Muscle of leg (tissue), 11 donors: Measurements from ENCODE around the gene RCAN2. TPM values are rescaled to one million over a fixed set of nuclear protein-coding genes. Genes with fewer than 3 reads are reported as not detected.

Experiments used
- DNase-seq: peaks from one replicate; pipeline ENCODE4 v3.0.0; 2013
- H3K27ac ChIP-seq: one replicate; pipeline ENCODE4 v1.5.1; 2013; ENCODE audit warnings: mild to moderate bottlenecking, low read length, control low read depth
- H3K27me3 ChIP-seq: one replicate; pipeline ENCODE4 v1.6.1; 2013; ENCODE audit warnings: low read length; ENCODE audit not compliant: control insufficient read depth, insufficient read depth
- H3K36me3 ChIP-seq: one replicate; pipeline ENCODE4 v1.6.1; 2013; ENCODE audit warnings: low read length; ENCODE audit not compliant: control insufficient read depth, insufficient read depth
- H3K4me1 ChIP-seq: one replicate; pipeline ENCODE4 v1.6.1; 2013; ENCODE audit warnings: low read length; ENCODE audit not compliant: control insufficient read depth, insufficient read depth
- H3K4me3 ChIP-seq: one replicate; pipeline ENCODE4 v1.5.1; 2013; ENCODE audit warnings: low read length, control low read depth
- H3K9me3 ChIP-seq: replicated peaks from 2 replicates; pipeline ENCODE4 v1.6.1; 2013; ENCODE audit warnings: low read depth, low read length; ENCODE audit not compliant: control insufficient read depth
- WGBS: methylation state at CpG from one replicate; pipeline ENCODE4 v1.1.5; 2013; ENCODE audit warnings: missing lambda C conversion rate; ENCODE audit not compliant: insufficient coverage; 5-methylcytosine and 5-hydroxymethylcytosine counted together
- polyA plus RNA-seq, 8 donors: library from polyadenylated mRNA; unstranded; fragments of 120-200 nt; gene quantifications; one replicate each; pipeline versions ENCODE4 v1.2.1 to v1.2.3, GENCODE V29; 2013; ENCODE audit warnings: inconsistent platforms in 1 of 8, low replicate concordance in 1 of 8; ENCODE audit not compliant: insufficient read length in 8 of 8, insufficient read depth in 1 of 8
- total RNA-seq: library from RNA; stranded (reverse); fragments of 120-200 nt; gene quantifications from one replicate; pipeline ENCODE4 v1.2.4, GENCODE V29; 2013

Gene RCAN2
- total and polyA plus RNA-seq, 9 donors: 2.2 to 8.2 (median 4.5) TPM

DNA sequence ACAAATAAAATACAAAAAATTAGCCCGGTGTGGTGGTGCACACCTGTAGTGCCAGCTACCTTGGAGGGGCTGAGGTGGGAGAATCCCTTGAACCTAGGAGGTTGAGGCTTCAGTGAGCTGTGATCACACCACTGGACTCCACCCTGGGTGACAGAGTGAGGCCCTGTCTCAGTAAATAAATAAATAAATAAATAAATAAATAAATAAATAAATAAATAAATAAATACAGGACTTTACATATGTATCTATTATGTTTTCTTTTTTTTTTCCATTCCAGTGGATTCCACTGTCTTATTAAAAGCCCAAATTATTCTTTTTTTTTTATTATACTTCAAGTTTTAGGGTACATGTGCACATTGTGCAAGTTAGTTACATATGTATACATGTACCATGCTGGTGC lies 279.3 kb downstream of the RCAN2 start:
- WGBS: no CpG with 5 or more reads among the region's 1 CpG
- Histone ChIP-seq H3K27me3 (no peaks in the 10 kb centered on the region), H3K36me3 (no peaks in the 10 kb centered on the region), H3K9me3 (no peaks in the 10 kb centered on the region), H3K27ac (no peak overlapping the region), H3K4me1 (no peaks in the 10 kb centered on the region), H3K4me3 (no peak overlapping the region)
- no peak for DNase-seq

DNA sequence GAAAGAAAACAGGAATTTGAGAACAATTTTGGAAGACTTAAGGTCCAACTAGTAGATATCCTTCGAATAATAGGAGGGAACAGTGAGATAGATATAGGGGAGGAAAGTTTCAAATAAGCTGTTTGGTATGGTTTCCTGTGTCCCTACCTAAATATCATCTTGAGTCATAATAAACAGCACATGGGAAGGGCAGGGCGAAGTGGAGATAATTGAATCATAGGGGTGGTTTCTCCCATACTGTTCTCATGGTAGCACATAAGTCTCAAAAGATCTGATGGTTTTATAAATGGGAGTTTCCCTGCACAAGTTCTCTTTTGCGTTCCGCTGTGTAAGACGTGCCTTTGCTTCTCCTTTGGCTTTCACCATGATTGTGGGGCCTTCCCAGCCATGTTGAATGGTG lies 281.0 kb downstream of the RCAN2 start:
- Histone ChIP-seq H3K4me3 (no peak overlapping the region), H3K27me3 (no peaks in the 10 kb centered on the region), H3K36me3 (no peaks in the 10 kb centered on the region), H3K4me1 (peaks cover 2% of the 10 kb centered on the region), H3K9me3 (no peaks in the 10 kb centered on the region), H3K27ac (no peak overlapping the region)
- 100% methylated on average over 1 of the region's 5 CpGs for WGBS
- no peak for DNase-seq

DNA sequence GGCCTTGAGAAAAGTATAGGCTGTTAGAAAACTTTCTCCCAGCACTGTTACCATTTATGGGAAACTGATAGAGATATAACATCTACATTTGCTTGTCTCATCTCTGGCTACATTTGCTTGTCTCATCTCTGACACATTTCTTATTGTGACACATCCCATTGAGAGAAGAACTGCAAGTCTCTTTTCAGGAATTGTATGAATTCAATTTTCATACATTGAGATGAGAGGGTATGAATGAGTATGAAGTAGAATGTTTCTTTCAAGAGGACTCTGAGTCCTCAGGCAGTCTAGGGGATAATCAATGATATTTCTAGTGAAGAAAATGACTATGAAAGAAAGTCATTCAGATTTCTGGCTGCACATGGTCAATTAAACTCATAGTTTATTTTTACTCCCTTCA lies 282.9 kb downstream of the RCAN2 start:
- no peak for DNase-seq
- Histone ChIP-seq H3K36me3 (no peaks in the 10 kb centered on the region), H3K4me3 (no peak overlapping the region), H3K9me3 (no peaks in the 10 kb centered on the region), H3K27ac (no peak overlapping the region), H3K27me3 (no peaks in the 10 kb centered on the region), H3K4me1 (peaks cover 11% of the 10 kb centered on the region)

DNA sequence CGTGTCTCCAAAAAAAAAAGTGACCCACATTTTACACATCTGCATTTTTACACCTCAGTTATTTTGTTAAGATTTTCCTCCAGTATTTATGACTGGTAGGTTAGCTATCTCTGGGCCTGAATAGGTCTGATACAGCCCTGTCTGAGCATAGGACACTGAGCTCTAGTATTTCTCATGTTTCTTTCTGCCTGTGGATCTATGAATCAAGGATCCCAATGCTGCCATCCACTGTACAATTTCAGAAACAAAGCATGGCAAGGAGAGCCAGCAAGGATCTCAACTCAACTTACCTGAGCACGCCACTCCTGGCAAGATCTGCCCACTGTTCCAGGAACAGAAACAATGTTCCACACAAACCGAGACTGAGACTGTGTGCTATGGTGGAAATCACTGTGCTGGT lies 284.1 kb downstream of the RCAN2 start:
- no peaks in the 10 kb centered on the region for H3K27me3 ChIP-seq
- no peak overlapping the region for H3K4me3 ChIP-seq
- H3K27ac ChIP-seq: no peak overlapping the region
- H3K36me3 ChIP-seq: no peaks in the 10 kb centered on the region
- H3K4me1 ChIP-seq: peaks cover 11% of the 10 kb centered on the region
- no peak for DNase-seq
- 83% methylated on average over 1 of the region's 3 CpGs for WGBS
- peaks cover 6% of the 10 kb centered on the region for H3K9me3 ChIP-seq

DNA sequence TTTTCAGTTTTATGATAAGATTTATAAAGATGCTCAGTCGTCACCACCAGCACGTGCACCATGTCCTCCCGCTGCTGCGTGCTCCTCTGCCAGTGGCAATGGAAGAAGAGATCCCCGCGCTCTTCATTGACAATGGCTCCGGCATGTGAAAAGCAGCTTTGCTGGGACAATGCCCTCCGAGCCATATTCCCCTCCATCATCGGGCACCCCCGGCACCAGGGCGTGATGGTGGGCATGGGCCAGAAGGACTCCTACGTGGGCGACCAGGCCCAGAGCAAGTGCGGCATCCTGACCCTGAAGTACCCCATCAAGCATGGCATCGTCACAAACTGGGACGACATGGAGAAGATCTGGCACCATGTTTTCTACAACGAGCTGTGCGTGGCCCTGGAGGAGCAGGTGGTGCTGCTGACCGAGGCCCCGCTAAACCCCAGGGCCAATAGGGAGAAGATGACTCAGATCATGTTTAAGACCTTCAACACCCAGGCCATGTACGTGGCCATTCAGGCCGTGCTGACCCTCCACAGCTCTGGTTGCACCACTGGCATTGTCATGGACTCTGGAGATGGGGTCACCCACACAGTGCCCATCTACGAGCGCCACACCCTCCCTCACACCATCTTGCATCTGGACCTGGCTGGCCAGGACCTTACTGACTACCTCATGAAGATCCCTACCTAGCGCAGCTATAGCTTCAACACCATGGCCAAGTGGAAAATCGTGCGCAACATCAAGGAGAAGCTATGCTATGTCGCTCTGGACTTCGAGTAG lies 286.2 kb downstream of the RCAN2 start:
- no peak overlapping the region for H3K4me3 ChIP-seq
- WGBS: 92% methylated on average over 29 of the region's 29 CpGs
- H3K4me1 ChIP-seq: peaks cover 11% of the 10 kb centered on the region
- no peak overlapping the region for H3K27ac ChIP-seq
- no peaks in the 10 kb centered on the region for H3K36me3 ChIP-seq
- no peak for DNase-seq
- H3K27me3 ChIP-seq: no peaks in the 10 kb centered on the region
- peaks cover 6% of the 10 kb centered on the region for H3K9me3 ChIP-seq

DNA sequence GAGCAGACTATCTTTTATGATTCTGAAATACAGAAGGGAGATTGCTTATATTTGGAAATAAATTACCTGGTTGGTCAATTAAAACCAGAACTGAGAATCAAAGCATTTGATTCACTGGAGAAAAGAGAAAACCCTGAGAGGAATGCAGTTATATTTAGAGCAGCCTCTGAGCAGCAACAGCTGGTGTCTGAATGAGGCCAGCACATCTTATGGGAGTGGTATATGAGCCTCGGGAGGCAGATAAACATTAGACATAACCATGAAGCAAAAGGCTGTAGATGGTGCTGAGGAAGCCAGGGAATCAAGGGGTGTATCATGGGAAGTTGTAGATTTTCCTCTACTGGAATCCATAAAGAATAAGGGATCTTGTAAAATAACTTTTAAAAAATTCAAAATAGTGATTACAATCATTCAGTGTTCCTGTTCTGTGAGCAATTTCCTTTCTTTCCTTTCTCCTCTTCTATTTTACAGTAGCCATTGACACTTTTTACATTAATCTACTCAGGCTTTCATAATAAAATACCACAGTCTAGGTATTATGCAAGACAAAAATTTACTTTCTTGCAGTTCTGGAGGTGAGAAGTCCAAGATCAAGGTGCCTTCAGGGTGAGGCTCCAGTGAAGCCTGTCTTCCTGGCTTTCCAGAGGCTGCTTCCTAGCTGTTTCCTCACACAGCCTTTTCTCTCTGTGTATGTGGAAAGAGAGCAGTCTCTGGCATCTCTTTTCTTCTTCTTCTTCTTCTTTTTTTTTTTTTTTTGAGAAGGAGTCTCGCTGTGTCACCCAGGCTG lies 287.7 kb downstream of the RCAN2 start:
- no CpG with 5 or more reads among the region's 2 CpGs for WGBS
- peak; percentile 52 for DNase-seq
- peaks cover 11% of the 10 kb centered on the region for H3K4me1 ChIP-seq
- no peaks in the 10 kb centered on the region for H3K27me3 ChIP-seq
- H3K36me3 ChIP-seq: no peaks in the 10 kb centered on the region
- H3K27ac ChIP-seq: peak overlapping the region; percentile 78
- peaks cover 6% of the 10 kb centered on the region for H3K9me3 ChIP-seq
- H3K4me3 ChIP-seq: no peak overlapping the region

DNA sequence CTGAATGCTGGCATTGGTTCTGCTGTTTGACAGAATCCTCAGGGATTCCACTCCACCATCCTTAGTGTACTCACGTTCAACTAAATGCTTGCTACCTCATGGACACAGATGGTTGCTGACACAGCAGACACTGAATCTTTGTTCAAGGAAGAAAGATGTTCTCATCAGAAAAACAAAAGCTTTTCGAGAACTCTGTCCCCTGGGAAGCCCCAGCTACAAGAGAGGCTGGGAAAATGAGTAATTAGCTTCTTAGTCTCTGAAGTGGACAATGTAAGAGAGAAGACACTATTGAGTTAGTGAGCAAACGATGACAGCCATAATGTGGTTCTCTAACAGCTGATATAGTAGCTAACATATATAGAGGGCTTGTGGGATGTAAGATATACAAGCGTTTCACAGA lies 289.5 kb downstream of the RCAN2 start:
- 60% methylated on average over 1 of the region's 4 CpGs for WGBS
- peaks cover 11% of the 10 kb centered on the region for H3K4me1 ChIP-seq

DNA sequence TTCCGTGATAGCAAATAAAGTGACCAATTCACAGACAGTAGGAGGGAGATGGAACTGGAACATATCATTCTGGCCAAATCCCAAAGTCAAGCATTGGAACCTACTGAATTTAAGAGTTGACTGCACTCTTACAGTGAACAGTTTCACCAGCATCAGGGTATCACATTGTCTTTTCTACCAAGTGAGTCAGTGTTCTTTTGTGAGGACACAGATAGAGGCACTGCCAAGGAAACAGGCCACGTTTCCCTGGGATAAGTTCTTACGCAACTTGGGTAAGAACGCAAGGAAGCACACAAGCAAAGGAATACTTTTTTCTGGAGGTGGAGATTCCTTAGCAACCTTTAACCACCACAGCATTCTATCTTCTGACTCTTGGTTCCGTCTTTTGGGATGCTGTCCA lies 291.9 kb downstream of the RCAN2 start:
- no peak overlapping the region for H3K27ac ChIP-seq
- H3K4me1 ChIP-seq: peaks cover 7% of the 10 kb centered on the region
- no peaks in the 10 kb centered on the region for H3K27me3 ChIP-seq
- no peak overlapping the region for H3K4me3 ChIP-seq
- peaks cover 6% of the 10 kb centered on the region for H3K9me3 ChIP-seq
- WGBS: 67% methylated on average over 1 of the region's 5 CpGs
- no peak for DNase-seq
- no peaks in the 10 kb centered on the region for H3K36me3 ChIP-seq

More for the DNA sequence above, 289.5 kb downstream of the RCAN2 start:
- no peak for DNase-seq
- Histone ChIP-seq H3K27me3 (no peaks in the 10 kb centered on the region), H3K27ac (no peak overlapping the region), H3K9me3 (peaks cover 6% of the 10 kb centered on the region), H3K36me3 (no peaks in the 10 kb centered on the region), H3K4me3 (no peak overlapping the region)

DNA sequence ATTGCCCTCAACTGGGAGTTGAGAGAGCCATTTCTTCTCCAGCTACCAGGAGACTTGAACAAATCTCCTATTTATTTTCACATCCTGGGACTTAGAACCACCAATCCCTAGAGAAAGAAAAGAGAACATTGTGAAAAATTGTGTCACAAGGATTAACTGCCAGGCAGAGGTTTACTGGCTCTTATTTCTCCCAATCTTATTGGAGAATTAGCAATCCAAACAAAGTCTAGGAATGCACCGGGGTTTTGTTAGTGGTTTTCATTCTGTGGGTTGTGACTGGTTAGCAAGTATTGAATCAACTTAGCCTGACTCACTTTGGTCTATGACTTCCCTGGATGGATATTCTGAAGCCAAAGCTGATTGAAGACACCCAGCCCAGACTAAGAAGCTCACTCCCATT lies 299.3 kb downstream of the RCAN2 start:
- Histone ChIP-seq H3K27ac (no peak overlapping the region), H3K4me3 (no peak overlapping the region), H3K27me3 (no peaks in the 10 kb centered on the region), H3K4me1 (peaks cover 2% of the 10 kb centered on the region), H3K36me3 (no peaks in the 10 kb centered on the region), H3K9me3 (no peaks in the 10 kb centered on the region)
- no CpG with 5 or more reads among the region's 1 CpG for WGBS
- DNase-seq: no peak

DNA sequence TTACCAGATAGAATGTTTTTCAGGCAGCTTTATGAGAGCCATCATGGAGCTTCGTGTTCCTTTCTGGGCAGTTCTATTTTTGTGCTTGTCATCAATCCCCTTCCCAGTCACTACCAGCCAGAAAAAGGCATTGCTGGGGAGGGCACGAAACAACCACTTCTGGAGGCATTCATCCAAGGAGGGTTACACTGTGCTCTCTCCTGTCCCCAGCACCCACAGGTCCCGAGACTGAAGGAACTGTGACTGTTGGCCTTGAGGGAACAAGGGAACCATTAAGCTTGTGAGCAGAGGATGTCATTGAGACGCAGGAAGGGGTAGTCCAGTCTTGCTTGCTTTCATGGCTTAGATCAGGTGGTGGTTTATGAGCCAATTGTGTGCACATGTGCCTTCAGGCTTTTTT lies 300.4 kb downstream of the RCAN2 start:
- Histone ChIP-seq H3K27me3 (no peaks in the 10 kb centered on the region), H3K36me3 (no peaks in the 10 kb centered on the region), H3K4me3 (no peak overlapping the region), H3K27ac (no peak overlapping the region), H3K4me1 (peaks cover 2% of the 10 kb centered on the region), H3K9me3 (no peaks in the 10 kb centered on the region)
- no peak for DNase-seq
- WGBS: 77% methylated on average over 2 of the region's 4 CpGs
